DND-41 (cell line): ENCODE results near the gene LPCAT3.

Experiments
- CTCF ChIP-seq: IDR thresholded peaks from 2 replicates; pipeline ENCODE4 v1.5.1; 2012; ENCODE audit warnings: borderline replicate concordance, low read length, moderate library complexity, mild to moderate bottlenecking; ENCODE audit not compliant: poor library complexity, severe bottlenecking; ENCODE audit errors: extremely low read depth
- EZH2 ChIP-seq: IDR thresholded peaks from 3 replicates; pipeline ENCODE4 v1.6.1; 2012; ENCODE audit warnings: borderline replicate concordance, low read depth, mild to moderate bottlenecking, moderate library complexity, low read length, inconsistent platforms; ENCODE audit not compliant: severe bottlenecking

GRCh38 chr12:6978188-6978587, 40.1 kb downstream of the LPCAT3 start:
- TF ChIP-seq CTCF (no peak), EZH2 (no peak)
